ENCODE results near the gene FAM53C.

DNA sequence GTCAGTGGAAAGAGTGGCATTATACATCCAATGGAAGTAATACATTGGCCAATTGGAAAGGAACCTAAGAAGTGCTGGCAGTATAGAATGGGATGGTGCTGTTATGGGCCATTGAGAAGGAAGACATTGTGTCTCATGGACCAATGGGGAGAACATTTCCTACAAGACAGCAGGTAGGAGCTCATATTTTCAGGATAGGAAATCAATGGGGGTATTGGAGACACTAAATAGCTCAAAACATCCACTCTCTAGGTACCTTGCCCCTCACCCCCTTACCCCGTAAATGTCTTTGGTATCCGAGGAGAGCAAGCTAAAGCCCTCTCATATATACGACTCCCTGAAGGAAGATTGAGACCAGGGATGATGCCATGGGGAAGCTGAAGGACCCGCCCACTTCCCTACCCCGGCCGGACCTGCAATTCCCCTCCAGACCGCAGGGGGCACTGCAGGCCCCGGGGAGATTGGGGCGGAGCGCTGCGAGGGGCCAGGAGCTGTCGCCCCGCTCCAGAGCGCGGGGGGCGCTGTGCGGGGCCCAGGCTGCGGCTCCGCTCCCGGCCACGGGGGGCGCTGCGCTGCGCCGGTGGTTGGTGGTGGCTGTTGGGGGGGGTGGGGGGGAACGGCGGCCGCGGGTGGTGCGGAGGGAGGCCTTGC, 14.1 kb downstream of the FAM53C start, which contains the start of gene KDM3B:
- TF ChIP-seq POLR2AphosphoS5 (IDR thresholded peaks at IDR 0.05) (peak; percentile 80 to 91 (median 81)), POLR2A (IDR thresholded peaks at IDR 0.05) (peak in 1 of 3 donors; percentile 44)
- TF ChIP-seq, protein P1, sequence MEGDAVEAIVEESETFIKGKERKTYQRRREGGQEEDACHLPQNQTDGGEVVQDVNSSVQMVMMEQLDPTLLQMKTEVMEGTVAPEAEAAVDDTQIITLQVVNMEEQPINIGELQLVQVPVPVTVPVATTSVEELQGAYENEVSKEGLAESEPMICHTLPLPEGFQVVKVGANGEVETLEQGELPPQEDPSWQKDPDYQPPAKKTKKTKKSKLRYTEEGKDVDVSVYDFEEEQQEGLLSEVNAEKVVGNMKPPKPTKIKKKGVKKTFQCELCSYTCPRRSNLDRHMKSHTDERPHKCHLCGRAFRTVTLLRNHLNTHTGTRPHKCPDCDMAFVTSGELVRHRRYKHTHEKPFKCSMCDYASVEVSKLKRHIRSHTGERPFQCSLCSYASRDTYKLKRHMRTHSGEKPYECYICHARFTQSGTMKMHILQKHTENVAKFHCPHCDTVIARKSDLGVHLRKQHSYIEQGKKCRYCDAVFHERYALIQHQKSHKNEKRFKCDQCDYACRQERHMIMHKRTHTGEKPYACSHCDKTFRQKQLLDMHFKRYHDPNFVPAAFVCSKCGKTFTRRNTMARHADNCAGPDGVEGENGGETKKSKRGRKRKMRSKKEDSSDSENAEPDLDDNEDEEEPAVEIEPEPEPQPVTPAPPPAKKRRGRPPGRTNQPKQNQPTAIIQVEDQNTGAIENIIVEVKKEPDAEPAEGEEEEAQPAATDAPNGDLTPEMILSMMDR (IDR thresholded peaks at IDR 0.05 in 8 of 11, conservative IDR thresholded peaks at IDR 0.05 in 3 of 11), result peak; percentile 91 to 100 (median 100)
